NCI-H524 treated with DMSO at 0.1 percent for 48 hours (cell line): Measurements from ENCODE around the gene PLIN3.
"Not testable (repeated sequence)": the region's sequence is repeated elsewhere in the genome, so short reads cannot be mapped to it uniquely, and the experiment has no call there.

Experiments used
- DNase-seq: peaks from one replicate; lab custom pipeline; 2025; lab: John Stamatoyannopoulos, UW

PLIN3 gene

DNA sequence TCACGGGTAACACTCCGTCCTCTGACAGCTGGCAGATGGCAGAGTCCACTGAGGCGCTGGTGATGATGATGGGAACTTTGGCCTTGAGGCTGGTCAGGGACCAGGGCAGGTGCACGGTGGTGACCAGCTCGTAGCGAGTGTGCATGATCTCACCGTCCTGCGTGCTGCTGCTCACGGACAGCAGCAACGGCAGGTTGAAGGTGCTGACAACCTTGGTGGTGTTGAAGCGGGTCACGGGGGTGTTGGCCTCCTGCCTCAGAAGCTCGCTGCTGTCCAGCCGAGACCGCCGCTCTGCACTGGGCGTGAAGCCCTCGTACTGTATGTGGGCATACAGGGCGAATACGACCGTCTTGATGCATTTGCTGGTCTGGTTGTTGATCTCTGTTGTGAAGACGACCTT is 23.6 kb upstream of the PLIN3 start:
- no peak for DNase-seq

DNA sequence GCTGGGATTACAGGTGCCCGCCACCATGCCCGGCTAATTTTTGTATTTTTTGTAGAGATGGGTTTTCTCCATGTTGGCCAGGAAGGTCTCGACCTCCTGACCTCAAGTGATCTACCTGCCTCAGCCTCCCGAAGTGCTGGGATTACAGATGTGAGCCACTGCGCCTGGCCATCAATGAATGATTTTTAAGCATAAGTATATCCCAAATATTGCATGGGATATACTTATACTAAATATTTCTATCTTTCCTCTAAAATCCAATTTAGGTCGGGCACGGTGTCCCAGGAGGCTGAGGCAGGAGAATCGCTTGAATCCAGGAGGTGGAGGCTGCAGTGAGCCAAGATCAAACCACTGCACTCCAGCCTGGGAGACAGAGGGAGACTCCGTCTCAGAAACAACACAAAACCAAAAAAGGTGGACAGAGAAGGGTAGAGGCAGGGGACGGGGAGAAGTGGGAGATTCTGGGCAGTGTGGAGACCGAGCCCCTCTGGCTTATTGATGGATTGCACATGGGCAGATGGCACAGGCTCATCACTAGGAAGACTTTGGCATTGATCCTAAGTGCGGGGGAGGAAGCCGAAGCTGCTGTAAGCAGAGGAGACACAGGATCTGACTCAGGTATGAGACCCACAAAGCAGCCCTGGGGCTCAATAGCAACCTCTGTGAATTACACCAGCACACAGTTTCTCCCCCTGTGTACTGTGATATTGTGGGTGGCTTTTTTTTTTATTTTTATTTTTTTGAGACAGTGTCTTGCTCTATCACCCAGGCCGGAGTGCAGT is 21.8 kb upstream of the PLIN3 start:
- no peak for DNase-seq

DNA sequence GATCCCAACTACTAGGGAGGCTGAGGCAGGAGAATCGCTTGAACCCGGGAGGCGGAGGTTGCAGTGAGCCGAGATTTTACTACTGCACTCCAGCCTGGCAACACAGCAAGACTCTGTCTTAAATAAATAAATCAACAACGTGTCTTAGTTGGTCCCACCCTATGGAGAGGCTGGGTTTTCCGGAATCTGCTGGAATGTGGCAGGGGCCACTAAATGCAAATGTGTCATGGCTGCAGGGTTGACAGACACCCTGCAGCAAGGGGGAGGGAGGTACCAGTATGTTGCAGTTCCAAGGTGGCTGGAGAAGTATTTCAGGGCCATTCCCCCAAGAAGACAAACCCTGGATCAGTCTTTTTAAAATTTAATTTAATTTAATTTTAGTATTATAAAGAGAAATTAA is 20.3 kb upstream of the PLIN3 start:
- DNase-seq: not testable (repeated sequence)

DNA sequence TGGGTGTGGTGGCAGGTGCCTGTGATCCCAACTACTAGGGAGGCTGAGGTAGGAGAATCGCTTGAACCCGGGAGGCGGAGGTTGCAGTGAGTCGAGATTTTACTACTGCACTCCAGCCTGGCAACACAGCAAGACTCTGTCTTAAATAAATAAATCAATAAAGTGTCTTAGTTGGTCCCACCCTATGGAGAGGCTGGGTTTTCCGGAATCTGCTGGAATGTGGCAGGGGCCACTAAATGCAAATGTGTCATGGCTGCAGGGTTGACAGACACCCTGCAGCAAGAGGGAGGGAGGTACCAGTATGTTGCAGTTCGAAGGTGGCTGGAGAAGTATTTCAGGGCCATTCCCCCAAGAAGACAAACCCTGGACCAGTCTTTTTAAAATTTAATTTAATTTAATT is 17.5 kb upstream of the PLIN3 start:
- not testable (repeated sequence) for DNase-seq

DNA sequence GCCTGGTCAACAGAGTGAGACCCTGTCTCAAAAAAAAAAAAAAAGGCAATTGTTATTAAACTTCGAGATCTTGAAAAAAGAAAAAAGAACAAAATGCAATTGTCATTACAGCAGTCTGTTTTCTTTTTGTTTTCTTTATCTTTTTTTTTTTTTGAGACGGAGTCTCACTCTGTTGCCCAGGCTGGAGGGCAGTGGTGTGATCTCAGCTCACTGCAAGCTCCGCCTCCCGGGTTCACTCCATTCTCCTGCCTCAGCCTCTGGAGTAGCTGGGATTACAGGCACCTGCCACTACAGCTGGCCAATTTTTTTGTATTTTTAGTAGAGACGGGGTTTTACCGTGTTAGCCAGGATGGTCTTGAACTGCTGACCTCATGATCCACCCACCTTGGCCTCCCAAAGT is 15.4 kb upstream of the PLIN3 start:
- not testable (repeated sequence) for DNase-seq

DNA sequence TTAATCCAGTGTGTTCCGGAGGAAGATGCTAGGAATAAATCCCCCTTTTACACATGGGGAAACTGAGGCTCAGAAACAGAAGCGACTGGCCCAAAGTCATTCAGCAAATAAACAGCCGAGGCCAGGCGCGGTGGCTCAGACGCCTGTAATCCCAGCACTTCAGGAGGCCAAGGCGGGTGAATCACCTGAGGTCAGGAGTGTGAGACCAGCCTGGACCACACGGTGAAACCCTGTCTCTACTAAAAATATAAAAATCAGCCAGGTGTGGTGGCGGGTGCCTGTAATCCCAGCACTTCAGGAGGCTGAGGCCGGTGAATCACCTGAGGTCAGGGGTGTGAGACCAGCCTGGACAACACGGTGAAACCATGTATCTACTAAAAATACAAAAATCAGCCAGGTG is 11.6 kb upstream of the PLIN3 start:
- no peak for DNase-seq

DNA sequence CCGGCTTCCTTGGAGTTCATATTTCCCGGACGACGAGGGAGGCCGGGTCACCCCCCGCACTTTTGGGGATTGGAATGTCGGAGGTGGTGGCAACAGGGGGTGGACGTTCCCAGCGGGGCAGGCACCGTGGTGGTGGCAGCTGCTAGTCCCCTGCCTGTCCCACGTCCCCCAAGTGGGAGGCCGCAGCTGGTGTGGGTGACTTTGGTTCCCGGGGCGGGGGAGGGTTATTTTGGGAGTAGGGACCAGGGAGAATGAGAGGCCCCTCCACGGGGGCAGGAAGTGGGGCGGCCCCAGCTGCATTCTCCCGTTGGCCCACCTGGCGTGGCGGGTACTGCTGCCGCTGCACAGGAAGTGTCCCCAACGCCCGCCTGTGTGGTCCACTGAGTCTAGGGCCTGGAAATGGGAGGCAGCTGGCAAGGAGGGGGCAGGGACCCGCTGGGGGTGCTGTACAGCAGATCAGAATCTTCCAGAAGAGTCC is 11.1 kb upstream of the PLIN3 start:
- no peak for DNase-seq

DNA sequence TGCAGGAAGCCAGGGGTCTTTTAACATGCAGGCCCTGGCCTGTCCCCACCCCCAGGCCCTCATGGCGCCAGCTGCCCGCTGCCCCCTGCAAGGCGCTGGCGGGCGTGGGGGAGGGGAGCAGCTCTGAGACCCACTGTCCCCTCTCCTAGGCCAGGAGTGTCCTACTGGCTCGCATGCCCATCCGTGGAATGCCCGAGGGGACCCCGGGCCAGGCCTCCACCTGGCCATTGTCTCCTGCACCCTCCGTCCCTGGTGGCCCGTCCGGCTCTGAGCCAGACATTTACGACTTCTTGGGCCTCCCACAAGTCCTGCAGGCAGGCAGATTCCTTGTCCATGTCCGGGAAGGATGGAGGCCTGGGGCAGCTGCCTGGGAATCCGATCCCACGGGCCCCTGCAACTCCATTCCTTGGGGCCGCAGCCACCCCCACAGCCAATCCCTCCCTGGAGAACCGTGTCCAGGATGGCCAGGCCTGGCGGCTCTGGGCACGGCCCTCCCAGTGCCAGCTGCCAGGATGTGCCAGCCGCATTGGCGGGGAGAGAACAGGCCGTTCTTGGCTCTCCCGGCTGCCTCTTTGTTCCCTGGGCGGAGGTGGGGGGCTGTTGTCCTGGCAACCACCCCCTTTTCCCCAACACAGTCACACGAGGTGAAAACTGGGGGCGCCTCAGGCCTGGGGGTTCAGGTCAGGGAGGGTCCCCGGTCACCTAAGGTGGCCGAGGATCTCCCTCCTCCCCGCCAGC is 10.5 kb upstream of the PLIN3 start:
- no peak for DNase-seq

DNA sequence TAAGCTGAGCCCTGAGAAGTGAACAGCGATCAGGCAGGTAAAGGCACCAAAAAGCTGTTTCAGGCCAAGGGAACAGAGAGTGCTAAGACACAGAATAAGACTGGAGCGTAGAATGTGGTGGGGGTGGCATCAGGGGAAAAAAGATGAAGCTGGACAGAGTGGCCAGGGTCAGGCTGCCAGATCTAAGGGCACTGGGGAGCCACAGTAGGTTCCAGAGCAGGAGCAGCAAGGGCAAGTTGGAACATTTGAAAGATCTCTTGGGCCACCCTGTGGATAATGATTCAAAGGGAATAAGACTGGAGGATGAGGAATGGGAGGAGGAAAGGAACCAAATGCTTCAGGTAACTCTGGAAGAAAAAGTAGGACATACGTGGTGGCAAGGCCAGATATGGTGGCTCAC is 6.5 kb upstream of the PLIN3 start:
- no peak for DNase-seq

DNA sequence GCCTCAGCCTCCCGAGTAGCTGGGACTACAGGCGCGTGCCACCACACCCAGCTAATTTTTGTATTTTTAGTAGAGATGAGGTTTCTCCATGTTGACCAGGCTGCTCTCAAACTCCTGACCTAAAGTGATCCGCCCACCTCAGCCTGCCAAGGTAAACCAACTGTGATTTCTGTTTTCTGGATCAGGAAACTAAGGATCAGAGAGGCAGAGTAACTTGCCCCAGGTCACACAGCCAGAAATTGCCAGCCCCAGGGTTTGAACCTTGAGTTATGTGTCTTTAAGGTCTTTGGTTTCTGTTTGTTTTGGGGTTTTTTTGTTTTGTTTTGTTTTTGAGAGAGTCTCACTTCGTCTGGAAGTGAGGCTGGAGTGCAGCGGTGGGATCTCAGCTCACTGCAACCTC is 4.2 kb upstream of the PLIN3 start:
- no peak for DNase-seq

DNA sequence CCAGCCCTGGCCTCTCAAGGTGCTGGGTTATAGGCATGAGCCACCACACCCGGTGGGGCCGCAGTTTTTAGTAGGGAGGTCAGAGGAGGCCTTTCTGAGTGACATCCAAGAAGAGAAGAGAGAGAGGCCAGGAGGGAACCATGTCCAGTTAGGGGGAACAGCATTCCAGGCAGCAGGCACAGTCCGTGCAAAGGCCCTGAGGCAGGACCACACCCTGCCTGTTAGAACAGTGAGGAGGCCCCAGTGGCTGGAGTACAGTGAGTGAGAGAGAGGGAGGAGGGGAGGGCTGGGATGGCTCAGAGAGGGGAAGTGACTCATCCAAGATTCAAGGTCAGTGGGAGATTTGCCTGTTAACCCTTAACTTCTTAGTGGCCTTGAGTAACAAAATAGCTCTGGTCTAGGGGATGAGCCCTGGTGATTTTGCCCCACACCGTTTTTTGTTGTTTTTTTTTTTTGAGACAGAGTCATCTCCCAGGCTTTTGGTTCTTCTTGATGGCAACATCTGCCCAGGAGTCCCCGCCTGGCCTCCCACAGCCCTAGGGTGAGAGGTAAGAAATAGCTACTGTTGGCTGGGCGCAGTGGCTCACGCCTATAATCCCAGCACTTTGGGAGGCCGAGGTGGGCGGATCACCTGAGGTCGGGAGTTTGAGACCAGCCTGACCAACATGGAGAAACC is 2.7 kb upstream of the PLIN3 start:
- no peak for DNase-seq

DNA sequence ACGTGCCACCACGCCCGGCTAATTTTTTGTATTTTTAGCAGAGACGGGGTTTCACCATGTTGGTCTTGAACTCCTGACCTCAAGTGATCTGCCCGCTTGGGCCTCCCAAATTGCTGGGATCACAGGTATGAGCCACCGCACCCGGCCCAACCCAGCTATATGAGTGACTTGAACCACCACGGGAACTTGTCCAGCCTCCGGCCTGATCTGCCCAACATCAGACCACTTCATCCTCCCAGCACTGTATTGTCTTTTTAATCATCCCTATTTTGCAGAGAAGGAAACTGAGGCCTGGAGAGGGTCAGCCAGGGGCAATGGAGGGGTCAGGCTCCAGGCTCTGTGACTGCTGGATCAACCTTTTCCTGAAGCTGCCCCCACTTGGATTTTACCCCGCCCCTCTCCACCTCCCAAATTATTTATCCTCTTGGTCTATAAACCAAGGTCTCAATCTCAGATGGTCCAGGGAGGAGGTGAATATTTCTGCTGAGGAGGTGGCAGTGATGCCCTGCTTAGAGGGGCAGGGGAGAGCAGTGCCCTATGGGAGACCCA is 893 bp upstream of the PLIN3 start:
- no peak for DNase-seq

DNA sequence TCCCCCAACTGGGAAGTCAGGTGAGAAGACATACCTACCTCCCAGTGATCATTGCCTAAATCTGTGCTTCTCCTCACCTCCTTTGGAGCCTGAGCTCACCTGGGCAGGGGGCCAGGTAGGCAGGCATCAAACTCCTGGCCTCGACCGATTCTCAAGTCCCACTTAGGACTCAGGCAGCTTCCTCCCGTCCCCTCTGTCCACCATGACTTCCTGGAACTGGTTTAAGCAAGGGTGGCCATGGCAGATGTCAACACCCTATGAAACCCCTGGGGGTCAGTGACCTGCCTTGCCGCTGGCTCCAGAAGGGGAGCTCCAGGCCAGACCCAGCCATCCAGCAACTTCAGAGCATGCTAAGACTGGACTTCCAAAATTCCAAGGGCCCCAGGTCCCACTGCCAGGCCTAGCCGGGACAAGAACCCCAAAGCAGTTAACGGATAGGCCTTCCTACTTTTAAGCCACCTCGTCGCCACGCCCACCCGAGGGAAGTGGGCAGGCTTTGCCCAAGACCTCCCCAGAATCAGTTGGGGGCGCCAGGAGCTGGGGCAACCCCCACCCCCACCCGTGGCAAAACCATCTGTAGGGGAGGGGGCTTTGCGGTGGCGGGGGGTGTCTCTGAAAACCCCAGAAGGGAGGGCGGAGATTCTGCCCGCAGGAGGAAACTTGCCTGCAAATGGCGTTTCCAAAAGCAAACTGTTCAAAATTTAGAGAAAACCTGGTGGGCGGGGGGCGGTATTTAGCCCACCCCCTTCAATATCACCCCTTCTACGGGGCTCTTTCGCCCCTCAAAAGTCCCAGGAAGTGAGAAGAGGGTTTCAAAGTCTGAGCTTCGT is 657 bp downstream of the PLIN3 start:
- no peak for DNase-seq

DNA sequence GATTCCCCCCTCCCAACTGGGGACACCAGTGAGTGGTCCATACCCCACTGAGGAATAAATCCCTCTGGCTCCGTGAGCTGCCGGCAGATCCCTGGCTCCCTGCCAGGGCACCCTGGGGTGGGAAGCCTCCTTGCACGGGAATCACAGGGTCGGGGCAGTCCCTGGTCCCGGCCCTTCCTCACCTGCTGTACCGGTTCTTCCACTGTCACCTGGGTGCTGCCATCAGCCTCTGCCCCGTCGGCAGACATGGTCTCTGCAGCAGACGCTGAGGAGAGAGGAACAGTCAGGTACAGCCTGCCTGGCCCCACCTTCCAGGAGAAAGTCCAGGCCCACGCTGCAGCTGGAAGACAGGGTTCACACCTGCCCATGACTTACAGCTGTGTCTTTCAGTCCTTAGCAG is 6.3 kb downstream of the PLIN3 start:
- no peak for DNase-seq

DNA sequence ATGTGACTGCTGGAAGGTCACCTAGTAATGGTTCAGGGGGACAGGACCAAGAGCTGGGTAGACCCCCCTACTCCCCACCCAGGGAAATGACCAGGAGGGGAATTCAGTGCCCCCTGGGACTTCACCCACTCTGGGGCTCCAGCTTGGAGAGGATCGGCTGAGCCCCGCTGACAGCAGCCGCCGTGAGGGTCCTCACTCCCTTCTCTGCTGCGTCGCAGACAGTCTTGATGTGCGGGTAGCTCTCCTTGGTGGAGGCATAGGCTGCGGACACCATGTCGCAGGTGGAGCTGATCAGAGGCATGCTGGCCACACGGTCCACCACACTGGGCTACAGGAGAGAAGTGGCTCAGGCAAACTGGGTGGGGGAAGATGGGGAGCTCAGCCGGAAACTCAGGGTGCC is 7.8 kb downstream of the PLIN3 start:
- no peak for DNase-seq

DNA sequence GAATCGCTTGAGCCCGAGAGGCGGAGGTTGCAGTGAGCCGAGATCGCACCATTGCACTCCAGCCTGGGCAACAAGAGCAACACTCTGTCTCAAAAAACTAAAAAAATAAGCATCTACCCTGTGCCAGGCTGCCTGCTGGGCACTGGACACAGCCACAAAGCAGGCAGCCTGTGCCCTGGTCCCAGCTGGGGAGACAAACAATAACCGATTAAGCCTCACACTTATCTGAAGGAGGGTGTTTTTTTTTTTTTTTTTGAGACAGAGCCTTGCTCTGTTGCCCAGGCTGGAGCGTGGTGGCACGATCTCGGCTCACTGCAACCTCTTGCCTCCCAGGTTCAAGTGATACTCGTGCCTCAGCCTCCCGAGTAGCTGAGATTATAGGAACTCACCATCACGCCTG is 11.0 kb downstream of the PLIN3 start:
- DNase-seq: not testable (repeated sequence)

DNA sequence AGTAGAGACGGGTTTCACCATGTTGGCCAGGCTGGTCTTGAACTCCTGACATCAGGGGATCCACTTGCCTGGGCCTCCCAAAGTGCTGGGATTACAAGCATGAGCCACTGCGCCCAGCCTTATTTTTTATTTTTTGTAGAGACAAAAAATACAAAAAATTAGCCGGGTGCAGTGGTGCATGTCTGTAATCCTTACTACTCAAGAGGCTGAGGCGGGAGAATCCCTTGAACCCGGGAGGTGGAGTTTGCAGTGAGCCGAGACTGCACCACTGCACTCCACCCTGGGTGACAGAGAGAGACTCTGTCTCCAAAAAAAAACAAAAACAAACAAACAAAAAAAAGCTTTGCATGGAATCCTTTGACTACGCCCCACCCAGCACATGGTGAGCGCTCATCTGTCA is 14.0 kb downstream of the PLIN3 start:
- DNase-seq: not testable (repeated sequence)

DNA sequence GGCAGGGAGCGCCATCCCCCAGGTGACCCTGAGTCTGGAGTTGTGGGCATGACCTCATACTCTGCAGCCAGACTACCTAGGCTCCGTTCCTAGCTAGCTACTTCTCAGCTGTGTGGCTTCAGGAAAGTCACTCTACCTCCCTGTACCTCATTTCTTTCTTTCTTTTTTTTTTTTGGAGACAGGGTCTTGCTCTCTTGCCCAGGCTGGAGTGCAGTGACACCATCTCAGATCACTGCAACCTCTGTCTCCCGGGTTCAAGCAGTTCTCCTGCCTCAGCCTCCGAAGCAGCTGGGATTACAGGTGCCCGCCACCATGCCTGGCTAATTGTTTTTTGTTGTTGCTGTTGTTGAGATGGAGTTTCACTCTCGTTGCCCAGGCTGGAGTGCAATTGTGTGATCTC is 15.0 kb downstream of the PLIN3 start:
- DNase-seq: no peak

DNA sequence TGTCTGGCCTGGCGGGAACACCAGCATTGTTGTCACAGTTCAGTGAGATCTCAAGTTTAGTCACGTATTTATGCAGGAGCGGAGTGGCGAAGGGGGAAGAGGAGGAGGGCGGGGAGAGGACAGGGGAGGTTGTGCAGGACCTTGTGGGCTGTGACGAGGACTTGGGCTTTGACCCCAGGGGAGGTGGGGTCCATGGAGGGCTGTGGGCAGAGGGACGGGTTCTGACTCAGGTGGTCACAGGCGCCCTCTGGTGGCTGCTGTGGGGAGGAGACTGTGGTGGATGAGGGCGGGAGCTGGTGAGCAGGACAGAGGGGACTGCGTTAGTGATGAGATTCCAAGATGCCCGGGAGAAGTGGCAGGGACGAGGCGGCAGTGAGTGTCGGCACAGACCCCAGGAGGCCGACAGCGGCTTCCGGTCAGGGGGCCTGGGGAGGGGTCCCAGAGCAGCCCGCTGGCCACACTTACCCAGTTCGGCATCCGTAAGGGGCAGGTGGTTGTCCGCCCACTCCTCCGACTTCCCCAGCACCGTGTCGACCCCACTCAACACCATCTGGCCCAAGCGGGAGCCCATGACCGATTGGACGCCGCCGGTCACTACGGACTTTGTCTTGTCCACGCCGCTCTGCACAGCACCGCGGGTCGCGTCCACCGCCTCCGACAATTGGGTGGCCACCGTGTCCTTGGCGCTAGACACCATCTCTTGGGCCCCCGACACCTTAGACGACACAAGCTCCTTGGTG is 15.7 kb downstream of the PLIN3 start:
- peak; percentile 19 for DNase-seq

DNA sequence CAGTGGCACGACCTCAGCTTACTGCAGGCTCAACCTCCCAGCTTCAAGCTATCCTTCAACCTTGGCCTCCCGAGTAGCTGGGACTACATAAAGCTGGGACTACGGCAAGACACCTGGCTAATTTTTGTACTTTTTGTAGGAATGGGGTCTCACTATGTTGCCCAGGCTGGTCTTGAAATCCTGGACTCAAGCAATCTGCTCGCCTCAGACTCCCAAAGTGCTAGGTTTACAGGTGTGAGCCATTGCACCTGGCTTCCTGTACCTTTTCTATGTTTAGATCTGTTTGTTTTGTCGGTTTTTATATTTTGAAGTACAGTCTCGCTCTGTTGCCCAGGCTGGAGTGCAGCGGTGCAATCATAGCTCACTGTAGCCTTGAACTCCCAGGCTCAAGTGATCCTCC is 18.4 kb downstream of the PLIN3 start:
- DNase-seq: no peak
